OCI-LY7 (cell line): ENCODE data around the gene BCL3.

ENCODE experiments used
- CTCF ChIP-seq: fragments of 200-600 bp; sonication (generic); conservative IDR thresholded peaks from 2 replicates; pipeline ENCODE4 v1.5.1; 2014; ENCODE audit warnings: mild to moderate bottlenecking, antibody characterized with exemption, low read length, moderate library complexity, mixed read lengths
- EZH2phosphoT487 ChIP-seq: fragments of 200-600 bp; sonication (generic); IDR thresholded peaks from 2 replicates; pipeline ENCODE4 v1.6.1; 2018; ENCODE audit warnings: low read depth, borderline replicate concordance, mild to moderate bottlenecking, mixed run types, antibody characterized with exemption, low read length, moderate library complexity, mixed read lengths

- TF ChIP-seq CTCF (no peak), EZH2phosphoT487 (no peak)
These were observed 17.4 kb upstream of the BCL3 start for GRCh38 chr19:44731081-44731480.
